Stimulated activated CD4-positive, alpha-beta T cell treated with anti-CD3 and anti-CD28 coated beads, TNF-alpha, amount 100 ng/mL, for 4 hours (primary cell): ENCODE measurements around the gene CALHM5.
A peak's percentile ranks its signal among the peaks of the same experiment; 100 is the strongest.

Experiments used
- DNase-seq, 3 experiments: peaks; one replicate each; pipeline ENCODE4 v3.0.0-alpha.2; 2020; ENCODE audit warnings: low read depth in 3 of 3

The CALHM5 gene

DNA sequence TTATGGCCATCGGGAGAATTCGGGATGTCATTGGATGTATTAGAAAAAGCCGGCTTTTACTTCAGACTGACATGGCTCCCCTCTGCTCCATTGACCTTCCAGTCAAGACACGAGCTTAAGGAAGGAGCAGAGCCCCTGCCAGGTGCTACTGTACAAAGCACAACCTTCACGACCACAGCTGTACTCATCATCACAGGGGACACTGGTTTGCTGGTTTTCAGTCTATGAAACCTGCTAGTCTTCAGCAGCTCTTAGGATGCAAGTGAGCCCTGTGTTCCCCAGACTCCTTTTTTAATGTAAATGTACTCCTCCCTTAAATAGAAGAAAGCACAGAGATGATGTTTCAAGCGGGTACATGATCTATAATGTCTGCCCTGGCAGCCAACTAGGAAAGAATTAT lies 35.9 kb downstream of the CALHM5 start:
- DNase-seq = no peak

DNA sequence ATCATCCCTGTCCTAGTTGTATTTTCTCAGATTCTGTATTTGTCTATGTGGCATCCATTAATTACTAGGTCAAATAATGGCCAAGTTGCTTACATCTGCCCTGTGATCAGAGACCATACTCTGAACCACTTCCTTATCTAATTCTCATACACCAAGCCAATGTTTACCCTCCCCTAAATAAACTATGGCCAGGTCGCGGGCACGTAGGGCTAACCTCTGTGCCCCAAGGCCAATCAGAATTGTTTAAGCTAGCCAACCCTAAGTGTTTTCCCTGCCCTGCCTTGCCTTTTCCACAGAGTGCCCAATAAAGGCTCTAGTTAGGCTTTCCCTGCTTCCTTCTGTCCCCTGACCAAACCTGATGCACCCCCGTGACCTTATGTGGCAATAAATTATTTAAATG lies 39.4 kb downstream of the CALHM5 start:
- DNase-seq = no peak

DNA sequence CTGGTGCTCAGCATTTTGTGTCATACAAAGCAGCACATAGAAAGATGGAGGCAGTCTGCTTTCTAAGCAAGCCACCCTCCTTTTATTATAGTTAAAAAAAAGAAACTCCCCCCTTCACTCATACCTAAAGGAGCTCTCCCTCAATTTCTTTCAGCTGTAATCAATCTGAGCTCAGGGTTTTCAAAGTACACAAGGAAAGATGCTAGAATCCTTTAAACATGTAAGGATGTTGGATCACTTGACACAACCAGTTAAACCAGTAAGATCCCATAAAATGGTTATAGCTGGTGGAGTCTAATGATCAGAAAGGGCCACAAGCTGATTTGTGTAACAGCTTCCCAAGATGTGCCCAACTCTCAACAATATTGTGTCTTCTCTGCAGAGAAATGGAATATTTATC lies 42.0 kb downstream of the CALHM5 start, which contains the start of gene CALHM4:
Gene CALHM4, plus strand, starts transcription at position 301 of the 400 bp plus-strand sequence. Its CDS starts 43 bp downstream, at position 344.
- DNase-seq = no peak

GRCh38 chr6:116556065-116556464 lies 44.6 kb downstream of the CALHM5 start:
- DNase-seq = no peak

- no peak for DNase-seq
These were observed 45.5 kb downstream of the CALHM5 start for GRCh38 chr6:116556814-116557415.

DNA sequence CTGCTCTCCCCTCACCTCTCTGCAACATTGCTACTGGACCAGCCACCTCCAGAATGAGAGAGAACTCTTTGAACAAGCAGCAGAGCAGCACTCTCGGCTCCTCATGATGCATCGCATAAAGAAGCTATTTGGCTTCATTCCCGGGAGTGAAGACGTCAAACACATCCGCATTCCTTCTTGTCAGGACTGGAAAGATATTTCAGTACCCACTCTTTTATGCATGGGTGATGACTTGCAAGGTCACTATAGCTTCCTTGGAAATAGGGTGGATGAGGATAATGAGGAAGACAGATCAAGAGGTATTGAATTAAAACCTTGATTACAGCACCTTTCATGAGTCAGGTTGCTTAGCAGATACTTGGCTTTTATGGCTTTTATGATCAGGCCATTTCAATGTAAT lies 46.5 kb downstream of the CALHM5 start:
- DNase-seq = no peak

DNA sequence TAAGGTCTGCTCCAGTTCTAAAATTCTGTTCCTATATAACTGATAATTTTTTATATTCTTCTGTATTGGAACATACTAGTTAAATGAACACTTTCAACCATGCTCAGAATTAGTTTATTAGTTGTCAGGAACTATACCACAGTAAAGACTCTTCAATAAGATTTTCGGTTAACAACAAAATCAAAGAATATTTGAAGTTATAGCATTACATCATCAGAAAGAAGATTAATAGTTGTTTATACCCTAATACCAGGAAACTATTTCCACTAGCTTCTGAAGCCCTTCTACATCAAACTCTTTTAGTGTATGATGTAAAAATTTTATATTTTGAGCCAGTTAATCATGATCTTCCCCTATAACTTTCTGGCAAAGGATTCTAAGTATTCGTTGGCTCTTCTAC lies 48.7 kb downstream of the CALHM5 start:
- no peak for DNase-seq

DNA sequence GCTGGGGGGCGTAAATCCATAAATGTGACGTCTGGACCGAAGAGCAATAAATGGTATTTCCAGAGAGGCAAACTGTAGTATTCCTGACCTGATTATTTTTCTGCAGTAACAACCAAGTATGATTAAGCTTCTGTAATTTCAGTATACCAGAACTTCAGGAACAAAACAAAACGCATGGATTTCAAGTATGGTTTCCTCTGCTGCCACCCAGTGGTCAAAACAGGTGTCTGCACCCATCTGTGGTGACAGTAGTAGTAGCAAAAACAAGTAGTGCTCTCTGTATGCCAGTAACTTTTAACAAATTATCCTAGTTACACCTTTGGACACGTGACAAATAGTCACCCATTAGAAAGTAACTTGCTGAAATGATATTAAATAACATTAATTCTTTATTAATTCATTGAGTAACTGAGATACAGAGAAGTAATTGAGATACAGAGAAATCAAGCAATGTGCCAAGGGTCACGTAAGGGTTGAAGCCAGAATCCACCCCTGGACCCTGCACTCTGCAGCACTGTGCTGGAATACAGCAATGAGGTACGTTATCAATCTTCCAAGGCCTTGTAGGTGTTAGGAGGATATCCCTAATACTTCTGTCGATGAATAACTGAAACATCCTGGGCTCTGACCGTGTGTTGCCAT lies 50.1 kb downstream of the CALHM5 start:
- peak; percentile 25 to 35 (median 30) for DNase-seq

DNA sequence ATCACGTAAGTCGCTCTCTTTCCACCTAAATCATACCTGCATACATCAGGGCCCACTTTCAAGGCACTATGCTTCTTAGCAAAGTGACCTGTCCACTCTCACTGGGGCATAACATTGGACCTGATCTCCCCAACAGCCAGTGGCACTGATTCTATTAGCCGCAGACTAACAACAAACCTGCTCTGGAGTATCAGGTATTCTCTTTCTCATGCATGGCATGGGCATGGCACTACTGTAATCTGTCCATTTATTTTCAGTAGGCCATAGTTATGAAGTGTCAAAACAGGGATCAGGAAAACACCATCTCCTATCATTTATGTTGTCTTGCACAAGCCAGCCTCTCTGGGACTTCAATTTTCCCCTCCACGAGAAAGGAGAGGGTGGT lies 50.6 kb downstream of the CALHM5 start:
- DNase-seq = no peak

DNA sequence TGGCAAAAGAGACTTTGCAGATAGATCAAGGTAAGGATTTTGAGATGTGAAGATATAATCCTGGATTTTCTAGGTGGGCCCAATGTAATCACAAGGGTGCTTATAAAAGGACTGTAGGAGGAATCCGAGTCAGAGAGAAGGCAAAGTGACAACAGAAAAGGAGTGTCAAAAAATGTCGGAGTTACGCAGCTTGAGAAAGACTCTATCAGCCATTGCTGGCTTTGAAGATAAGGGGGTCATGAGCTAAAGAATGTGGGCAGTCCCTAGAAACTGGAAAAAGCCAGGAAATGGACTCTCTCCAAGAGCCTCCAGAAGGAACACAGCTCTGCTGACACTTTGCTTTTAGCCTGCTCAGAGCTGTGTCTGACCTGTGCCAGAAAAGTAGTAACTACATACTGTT lies 51.2 kb downstream of the CALHM5 start:
- DNase-seq = no peak

- DNase-seq = no peak
These were observed 52.4 kb downstream of the CALHM5 start for GRCh38 chr6:116563830-116564229.

DNA sequence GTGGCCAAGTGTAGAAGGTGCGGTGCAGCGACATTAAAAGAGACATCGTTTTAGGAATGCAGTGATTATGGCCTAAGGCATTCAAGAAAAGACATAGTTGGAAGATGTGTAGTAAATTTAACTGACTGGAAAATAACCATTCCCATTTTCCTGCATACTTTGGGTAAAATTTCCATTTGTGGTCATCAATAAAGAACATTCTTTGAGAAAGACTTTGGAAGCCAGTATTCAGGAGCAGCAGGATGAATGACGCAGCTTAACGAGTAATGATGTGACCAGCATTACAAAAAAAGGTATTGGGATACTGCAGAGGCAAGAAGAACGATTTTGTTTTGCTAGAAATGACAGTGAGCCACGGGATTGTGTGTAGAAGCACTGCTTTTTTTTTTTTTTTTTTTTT lies 52.9 kb downstream of the CALHM5 start:
- DNase-seq = no peak

GRCh38 chr6:116564921-116565872 lies 53.8 kb downstream of the CALHM5 start:
- peak in 1 of 3 experiments; percentile 11 for DNase-seq

DNA sequence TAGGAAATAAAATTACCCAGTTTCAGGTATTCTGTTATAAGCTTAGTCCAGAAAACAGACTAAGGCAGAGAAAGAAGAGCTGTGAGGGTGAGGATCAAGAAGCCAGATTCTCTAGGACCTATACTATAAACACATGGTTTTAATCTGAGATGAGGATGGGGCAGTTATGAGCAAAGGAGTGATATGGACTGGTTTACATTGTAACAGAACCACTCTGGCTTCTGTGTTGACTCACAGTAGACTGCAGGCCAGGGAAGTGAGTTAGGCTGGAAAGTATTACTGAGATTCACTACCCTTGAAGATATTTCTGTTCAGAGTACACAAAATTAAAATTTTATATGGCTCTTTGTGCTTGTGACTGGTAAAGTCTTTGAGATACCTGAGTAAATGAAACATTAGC lies 56.7 kb downstream of the CALHM5 start:
- no peak for DNase-seq

- no peak for DNase-seq
These were observed 57.6 kb downstream of the CALHM5 start for GRCh38 chr6:116568821-116569755.

GRCh38 chr6:116570856-116571682 lies 59.6 kb downstream of the CALHM5 start, which contains the start of gene RWDD1:
Gene RWDD1 (plus strand): TSS chr6:116571504. CDS start chr6:116571583, 79 bp downstream.
- DNase-seq = peak; percentile 88 to 98 (median 97)

GRCh38 chr6:116571683-116572000 lies 60.2 kb downstream of the CALHM5 start:
- DNase-seq = no peak

GRCh38 chr6:116572162-116572561 lies 60.7 kb downstream of the CALHM5 start:
- DNase-seq = no peak
